ENCODE data around the gene LMAN2L. TPM values are rescaled to one million over a fixed set of nuclear protein-coding genes. Genes with fewer than 3 reads are reported as not detected.

The LMAN2L gene
- total and polyA plus RNA-seq, 4 donors = 6.4 to 15.1 (median 12.3) TPM

GRCh38 chr2:96702098-96702785 is 37.6 kb downstream of the LMAN2L start:
- TF ChIP-seq TAF1 (conservative IDR thresholded peaks at IDR 0.05) = no peak
- Histone ChIP-seq H3K9me3 (ENCODE audit: control insufficient read depth in 4 of 4, low read length in 3 of 4) (no peaks in the 10 kb centered on the region), H3K27me3 (ENCODE audit: control insufficient read depth in 4 of 4, insufficient read depth in 4 of 4, low read length in 3 of 4) (no peaks in the 10 kb centered on the region), H3K9ac (ENCODE audit: low read depth in 1 of 2, low read length in 2 of 2) (no peak overlapping the region), H3K4me1 (ENCODE audit: control insufficient read depth in 4 of 4, insufficient read depth in 4 of 4, low read length in 3 of 4) (no peaks in the 10 kb centered on the region), H3K27ac (ENCODE audit: low read depth in 1 of 2, low read length in 2 of 2) (no peak overlapping the region), H3K36me3 (ENCODE audit: control insufficient read depth in 4 of 4, insufficient read depth in 3 of 4, low read depth in 1 of 4, low read length in 3 of 4) (peaks cover 9 to 38% (median 18%) of the 10 kb centered on the region in 4 donors), H3K4me3 (ENCODE audit: low read depth in 1 of 3, low read length in 3 of 3) (no peak overlapping the region)
- 96% methylated on average over 17 of the region's 17 CpGs for WGBS
- DNase-seq (ENCODE audit: low spot score) = no peak

GRCh38 chr2:96701636-96702035 is 38.2 kb downstream of the LMAN2L start:
- Histone ChIP-seq H3K27ac (ENCODE audit: low read depth in 1 of 2, low read length in 2 of 2) (no peak overlapping the region), H3K9ac (ENCODE audit: low read depth in 1 of 2, low read length in 2 of 2) (no peak overlapping the region), H3K4me3 (ENCODE audit: low read depth in 1 of 3, low read length in 3 of 3) (no peak overlapping the region), H3K36me3 (ENCODE audit: control insufficient read depth in 4 of 4, insufficient read depth in 3 of 4, low read depth in 1 of 4, low read length in 3 of 4) (peaks cover 5 to 32% (median 12%) of the 10 kb centered on the region in 4 donors), H3K4me1 (ENCODE audit: control insufficient read depth in 4 of 4, insufficient read depth in 4 of 4, low read length in 3 of 4) (no peaks in the 10 kb centered on the region), H3K27me3 (ENCODE audit: control insufficient read depth in 4 of 4, insufficient read depth in 4 of 4, low read length in 3 of 4) (no peaks in the 10 kb centered on the region), H3K9me3 (ENCODE audit: control insufficient read depth in 4 of 4, low read length in 3 of 4) (no peaks in the 10 kb centered on the region)
- WGBS = 95% methylated on average over 6 of the region's 6 CpGs
- no peak for DNase-seq (ENCODE audit: low spot score)
- TF ChIP-seq, protein P1, sequence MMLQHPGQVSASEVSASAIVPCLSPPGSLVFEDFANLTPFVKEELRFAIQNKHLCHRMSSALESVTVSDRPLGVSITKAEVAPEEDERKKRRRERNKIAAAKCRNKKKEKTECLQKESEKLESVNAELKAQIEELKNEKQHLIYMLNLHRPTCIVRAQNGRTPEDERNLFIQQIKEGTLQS (IDR thresholded peaks at IDR 0.05) = no peak
- TF ChIP-seq EGR1 (IDR thresholded peaks at IDR 0.05; ENCODE audit: low read depth in 2 of 2) (no peak), FOXA2 (IDR thresholded peaks at IDR 0.05) (no peak), FOXA1 (IDR thresholded peaks at IDR 0.05) (no peak), SP1 (IDR thresholded peaks at IDR 0.05) (no peak), HNF4A (conservative IDR thresholded peaks at IDR 0.05) (no peak), HNF4G (IDR thresholded peaks at IDR 0.05) (no peak), RXRA (IDR thresholded peaks at IDR 0.05) (no peak), RAD21 (IDR thresholded peaks at IDR 0.05) (no peak), REST (IDR thresholded peaks at IDR 0.05) (no peak), NR2F2 (IDR thresholded peaks at IDR 0.05) (no peak), TAF1 (conservative IDR thresholded peaks at IDR 0.05) (no peak), YY1 (IDR thresholded peaks at IDR 0.05) (no peak), GABPA (IDR thresholded peaks at IDR 0.05 in 1 of 2, conservative IDR thresholded peaks at IDR 0.05 in 1 of 2) (no peak)
- TF ChIP-seq, protein P2, sequence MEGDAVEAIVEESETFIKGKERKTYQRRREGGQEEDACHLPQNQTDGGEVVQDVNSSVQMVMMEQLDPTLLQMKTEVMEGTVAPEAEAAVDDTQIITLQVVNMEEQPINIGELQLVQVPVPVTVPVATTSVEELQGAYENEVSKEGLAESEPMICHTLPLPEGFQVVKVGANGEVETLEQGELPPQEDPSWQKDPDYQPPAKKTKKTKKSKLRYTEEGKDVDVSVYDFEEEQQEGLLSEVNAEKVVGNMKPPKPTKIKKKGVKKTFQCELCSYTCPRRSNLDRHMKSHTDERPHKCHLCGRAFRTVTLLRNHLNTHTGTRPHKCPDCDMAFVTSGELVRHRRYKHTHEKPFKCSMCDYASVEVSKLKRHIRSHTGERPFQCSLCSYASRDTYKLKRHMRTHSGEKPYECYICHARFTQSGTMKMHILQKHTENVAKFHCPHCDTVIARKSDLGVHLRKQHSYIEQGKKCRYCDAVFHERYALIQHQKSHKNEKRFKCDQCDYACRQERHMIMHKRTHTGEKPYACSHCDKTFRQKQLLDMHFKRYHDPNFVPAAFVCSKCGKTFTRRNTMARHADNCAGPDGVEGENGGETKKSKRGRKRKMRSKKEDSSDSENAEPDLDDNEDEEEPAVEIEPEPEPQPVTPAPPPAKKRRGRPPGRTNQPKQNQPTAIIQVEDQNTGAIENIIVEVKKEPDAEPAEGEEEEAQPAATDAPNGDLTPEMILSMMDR (IDR thresholded peaks at IDR 0.05; ENCODE audit: low read depth, low read length, missing input control) = no peak
- TF ChIP-seq, protein P3, sequence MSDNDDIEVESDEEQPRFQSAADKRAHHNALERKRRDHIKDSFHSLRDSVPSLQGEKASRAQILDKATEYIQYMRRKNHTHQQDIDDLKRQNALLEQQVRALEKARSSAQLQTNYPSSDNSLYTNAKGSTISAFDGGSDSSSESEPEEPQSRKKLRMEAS (IDR thresholded peaks at IDR 0.05) = no peak
